ENCODE measurements around the gene EPB41L4A.
A peak's percentile ranks its signal among the peaks of the same experiment; 100 is the strongest.

The EPB41L4A gene

GRCh38 chr5:112201141-112201540, 217.9 kb downstream of the EPB41L4A start:
- no peak for DNase-seq

GRCh38 chr5:112200131-112200530, 218.9 kb downstream of the EPB41L4A start:
- DNase-seq: no peak

- no peak for DNase-seq
Measured at GRCh38 chr5:112196584-112196983, 222.5 kb downstream of the EPB41L4A start.

GRCh38 chr5:112195924-112196323, 223.2 kb downstream of the EPB41L4A start:
- DNase-seq: no peak

- DNase-seq: no peak
Measured at GRCh38 chr5:112192866-112193265, 226.2 kb downstream of the EPB41L4A start.

- no peak for DNase-seq
Measured at GRCh38 chr5:112192072-112192471, 227.0 kb downstream of the EPB41L4A start.

- DNase-seq: no peak
Measured at GRCh38 chr5:112189391-112189790, 229.7 kb downstream of the EPB41L4A start.

GRCh38 chr5:112186401-112186990, 232.6 kb downstream of the EPB41L4A start:
- DNase-seq: no peak

- no peak for DNase-seq
Measured at GRCh38 chr5:112183874-112184273, 235.2 kb downstream of the EPB41L4A start.

- DNase-seq: no peak
Measured at GRCh38 chr5:112183103-112183711, 235.9 kb downstream of the EPB41L4A start.

GRCh38 chr5:112179290-112179689, 239.8 kb downstream of the EPB41L4A start:
- no peak for DNase-seq

GRCh38 chr5:112174959-112175594, 244.0 kb downstream of the EPB41L4A start:
- peak; percentile 67 for DNase-seq

GRCh38 chr5:112165897-112166737, 253.0 kb downstream of the EPB41L4A start:
- DNase-seq: no peak

- no peak for DNase-seq
Measured at GRCh38 chr5:112165399-112165798, 253.7 kb downstream of the EPB41L4A start.

GRCh38 chr5:112163435-112163834, 255.6 kb downstream of the EPB41L4A start:
- no peak for DNase-seq

- no peak for DNase-seq
Measured at GRCh38 chr5:112161392-112161748, 257.7 kb downstream of the EPB41L4A start.

- DNase-seq: peak; percentile 68
Measured at GRCh38 chr5:112160652-112161391, 258.3 kb downstream of the EPB41L4A start.

- no peak for DNase-seq
Measured at GRCh38 chr5:112159435-112159834, 259.6 kb downstream of the EPB41L4A start.

- DNase-seq: no peak
Measured at GRCh38 chr5:112156211-112156610, 262.9 kb downstream of the EPB41L4A start.

- DNase-seq: no peak
Measured at GRCh38 chr5:112154940-112155686, 264.0 kb downstream of the EPB41L4A start.

GRCh38 chr5:112149727-112150126, 269.4 kb downstream of the EPB41L4A start:
- no peak for DNase-seq
